Right atrium auricular region (tissue), 2 donors: ENCODE results near the gene BNIP3. TPM values are rescaled to one million over a fixed set of nuclear protein-coding genes. Genes with fewer than 3 reads are reported as not detected.

ENCODE experiments used
- DNase-seq: peaks from one replicate; pipeline ENCODE4 v3.0.0-alpha.2; 2019; ENCODE audit warnings: low spot score
- H3K27ac ChIP-seq, 2 donors: fragments of 200-600 bp; sonication (generic); 1 replicate in 1 of 2; 2 replicates in 1 of 2; pipeline ENCODE4 v1.5.1; 2016 to 2019
- H3K27me3 ChIP-seq, 2 donors: fragments of 200-600 bp; sonication (generic); one replicate each; pipeline versions ENCODE4 v1.5.1 to v1.6.0; 2017 to 2019
- H3K36me3 ChIP-seq: fragments of 200-600 bp; sonication (generic); one replicate; pipeline ENCODE4 v1.5.1; 2016
- H3K4me1 ChIP-seq, 2 donors: fragments of 200-600 bp; sonication (generic); one replicate each; pipeline versions ENCODE4 v1.5.1 to v1.6.0; 2017 to 2019
- H3K4me3 ChIP-seq, 2 donors: fragments of 200-600 bp; sonication (generic); 1 replicate in 1 of 2; 2 replicates in 1 of 2; pipeline ENCODE4 v1.5.1; 2017 to 2019; ENCODE audit warnings: mild to moderate bottlenecking in 1 of 2, moderate library complexity in 1 of 2
- H3K9me3 ChIP-seq, 2 donors: fragments of 200-600 bp; sonication (generic); one replicate each; pipeline ENCODE4 v1.5.1; 2019
- CTCF ChIP-seq, 2 donors: fragments of 200-600 bp; sonication (generic); IDR thresholded peaks; one replicate each; pipeline ENCODE4 v1.5.1; 2019; ENCODE audit warnings: antibody characterized with exemption in 2 of 2
- total RNA-seq, 2 donors: library from RNA; depleted of rRNA; stranded (reverse); fragments of >200 nt; gene quantifications; one replicate each; pipeline ENCODE4 v1.1.0, GENCODE V29; 2016

The BNIP3 gene
- total RNA-seq, 2 donors from 2014 or later = 187 to 189 TPM

- Histone ChIP-seq H3K27ac (no peak overlapping the region), H3K36me3 (no peaks in the 10 kb centered on the region), H3K9me3 (no peaks in the 10 kb centered on the region), H3K4me3 (no peak overlapping the region), H3K4me1 (no peaks in the 10 kb centered on the region), H3K27me3 (no peaks in the 10 kb centered on the region)
- TF ChIP-seq CTCF (IDR thresholded peaks at IDR 0.05) = no peak
- no peak for DNase-seq
Measured at GRCh38 chr10:132016514-132016913, 34.8 kb upstream of the BNIP3 start.

GRCh38 chr10:132011445-132011844 lies 29.7 kb upstream of the BNIP3 start:
- H3K27ac ChIP-seq = no peak overlapping the region
- DNase-seq = no peak
- no peaks in the 10 kb centered on the region for H3K27me3 ChIP-seq
- no peaks in the 10 kb centered on the region for H3K4me1 ChIP-seq
- no peaks in the 10 kb centered on the region for H3K36me3 ChIP-seq
- no peak overlapping the region for H3K4me3 ChIP-seq
- H3K9me3 ChIP-seq = no peaks in the 10 kb centered on the region
- TF ChIP-seq CTCF (IDR thresholded peaks at IDR 0.05) = no peak

GRCh38 chr10:132011024-132011423 lies 29.3 kb upstream of the BNIP3 start:
- Histone ChIP-seq H3K27me3 (no peaks in the 10 kb centered on the region), H3K4me3 (no peak overlapping the region), H3K36me3 (no peaks in the 10 kb centered on the region), H3K9me3 (no peaks in the 10 kb centered on the region), H3K27ac (no peak overlapping the region), H3K4me1 (no peaks in the 10 kb centered on the region)
- no peak for TF ChIP-seq CTCF (IDR thresholded peaks at IDR 0.05)
- DNase-seq = no peak

- TF ChIP-seq CTCF (IDR thresholded peaks at IDR 0.05) = no peak
- no peaks in the 10 kb centered on the region for H3K27me3 ChIP-seq
- H3K27ac ChIP-seq = no peak overlapping the region
- H3K4me3 ChIP-seq = no peak overlapping the region
- DNase-seq = no peak
- no peaks in the 10 kb centered on the region for H3K9me3 ChIP-seq
- no peaks in the 10 kb centered on the region for H3K36me3 ChIP-seq
- no peaks in the 10 kb centered on the region for H3K4me1 ChIP-seq
Measured at GRCh38 chr10:132010483-132010882, 28.8 kb upstream of the BNIP3 start.

- no peak for TF ChIP-seq CTCF (IDR thresholded peaks at IDR 0.05)
- Histone ChIP-seq H3K9me3 (no peaks in the 10 kb centered on the region), H3K4me3 (no peak overlapping the region), H3K4me1 (no peaks in the 10 kb centered on the region), H3K27me3 (no peaks in the 10 kb centered on the region), H3K36me3 (no peaks in the 10 kb centered on the region), H3K27ac (no peak overlapping the region)
- DNase-seq = no peak
Measured at GRCh38 chr10:132009575-132009974, 27.9 kb upstream of the BNIP3 start.

- no peaks in the 10 kb centered on the region for H3K4me1 ChIP-seq
- no peaks in the 10 kb centered on the region for H3K9me3 ChIP-seq
- no peaks in the 10 kb centered on the region for H3K27me3 ChIP-seq
- no peak overlapping the region for H3K27ac ChIP-seq
- TF ChIP-seq CTCF (IDR thresholded peaks at IDR 0.05) = no peak
- H3K36me3 ChIP-seq = no peaks in the 10 kb centered on the region
- DNase-seq = no peak
- H3K4me3 ChIP-seq = no peak overlapping the region
Measured at GRCh38 chr10:132007681-132008080, 26.0 kb upstream of the BNIP3 start.
